ENCODE results near the gene VIL1.

VIL1 gene

GRCh38 chr2:218398437-218399390 is 20.2 kb upstream of the VIL1 start:
- no peak for DNase-seq (ENCODE audit: insufficient read length, low spot score)
- TF ChIP-seq CTCF (IDR thresholded peaks at IDR 0.05; ENCODE audit: insufficient read depth, missing control alignments) = no peak
- FAIRE-seq = no peak

GRCh38 chr2:218399391-218400166 is 19.3 kb upstream of the VIL1 start, which contains the start of gene CTDSP1:
Gene CTDSP1 (plus strand): TSS chr2:218399868. CDS start chr2:218400091, 223 bp downstream.
- DNase-seq (ENCODE audit: insufficient read length, low spot score) (peak; percentile 94), FAIRE-seq (no peak)
- no peak for TF ChIP-seq CTCF (IDR thresholded peaks at IDR 0.05; ENCODE audit: insufficient read depth, missing control alignments)

- FAIRE-seq (no peak), DNase-seq (ENCODE audit: insufficient read length, low spot score) (no peak)
- no peak for TF ChIP-seq CTCF (IDR thresholded peaks at IDR 0.05; ENCODE audit: insufficient read depth, missing control alignments)
These were observed 18.6 kb upstream of the VIL1 start for GRCh38 chr2:218400167-218400929.

GRCh38 chr2:218400930-218401881 is 17.7 kb upstream of the VIL1 start:
- DNase-seq (ENCODE audit: insufficient read length, low spot score) (no peak), FAIRE-seq (no peak)
- no peak for TF ChIP-seq CTCF (IDR thresholded peaks at IDR 0.05; ENCODE audit: insufficient read depth, missing control alignments)

GRCh38 chr2:218401890-218402289 is 17.0 kb upstream of the VIL1 start:
- DNase-seq (ENCODE audit: insufficient read length, low spot score) = no peak
- TF ChIP-seq CTCF (IDR thresholded peaks at IDR 0.05; ENCODE audit: insufficient read depth, missing control alignments) = no peak
- FAIRE-seq = no peak

- FAIRE-seq (no peak), DNase-seq (ENCODE audit: insufficient read length, low spot score) (peak; percentile 1)
- no peak for TF ChIP-seq CTCF (IDR thresholded peaks at IDR 0.05; ENCODE audit: insufficient read depth, missing control alignments)
These were observed 16.4 kb upstream of the VIL1 start for GRCh38 chr2:218402491-218402901.
